Measurements from ENCODE around the gene STRN3. TPM values are rescaled to one million over a fixed set of nuclear protein-coding genes. Genes with fewer than 3 reads are reported as not detected.

The STRN3 gene
- 37.7 and 38.1 TPM in 2 replicates for total RNA-seq (2021; fragmentation: NEBNext Ultra II Directional; extraction: Animal tissue kit (Norgen Biotek cat#: 25700))
- polyA plus RNA-seq (2011; rRNA removed) = 4.8 and 8.7 TPM in 2 replicates
- polyA plus RNA-seq (2011; cell fraction: cytosol; rRNA removed) = 12.4 TPM
- polyA plus RNA-seq (2011; cell fraction: nucleus; rRNA removed) = 10.4 TPM
- 18.6 to 30.3 TPM (median 23.1 TPM) in 4 replicates for polyA plus RNA-seq (2012, experiment 1 of 2)
- 1.0 TPM for polyA plus RNA-seq (2012, experiment 2 of 2)
- polyA plus RNA-seq (2013, experiment 1 of 2) = 18.1 TPM
- 17.7 TPM for polyA plus RNA-seq (2013, experiment 2 of 2)
- 53.9 and 68.3 TPM in 2 replicates for polyA minus RNA-seq (2011; rRNA and poly(A)+ RNA removed)
- 40.5 TPM for polyA minus RNA-seq (2011; cell fraction: cytosol; rRNA and poly(A)+ RNA removed)
- 71.9 TPM for polyA minus RNA-seq (2011; cell fraction: nucleus; rRNA and poly(A)+ RNA removed)
- long read RNA-seq, experiment 1, partial matches to known transcripts = 0 of 6 reads
- long read RNA-seq, experiment 1, other reads (novel, unspliced or antisense) = 6 of 6 reads
- long read RNA-seq, experiment 2, partial matches to known transcripts = 1 of 1 reads
- long read RNA-seq, experiment 2, other reads (novel, unspliced or antisense) = 0 of 1 reads

- Histone ChIP-seq H3K79me1 (ENCODE audit: low read depth, low read length) (peaks cover 2% of the 10 kb centered on the region; the same call in 1 of the 2 replicates), H3K4me3 (ENCODE audit: extremely low read depth in 1 of 4, insufficient read depth in 2 of 4, low read depth in 3 of 4, low read length in 4 of 4) (peak within 1 kb of the TSS; percentile 81 to 100 (median 90)), H3K23ac (ENCODE audit: insufficient read length) (no peak within 1 kb of the TSS), H3K4me2 (ENCODE audit: insufficient read depth in 1 of 2, low read depth in 2 of 2, low read length in 2 of 2) (peak within 1 kb of the TSS; percentile 82 to 95), H4K20me1 (replicated peaks in 1 of 2; ENCODE audit: control insufficient read depth in 1 of 2, insufficient read depth in 2 of 2, low read length in 2 of 2) (peaks cover 4 to 5% of the 10 kb centered on the region in 2 experiments), H3K4ac (replicated peaks; ENCODE audit: insufficient read length, low read depth, low read length) (no peak within 1 kb of the TSS), H3K23me2 (ENCODE audit: low read depth, low read length) (peaks cover 8% of the 10 kb centered on the region), H4K5ac (ENCODE audit: insufficient read length, low read depth, low read length) (peak within 1 kb of the TSS; percentile 99), H3K9me3 (ENCODE audit: insufficient read depth in 2 of 2, low read depth in 1 of 2, low read length in 1 of 2) (no peaks in the 10 kb centered on the region), H3K4me1 (replicated peaks in 1 of 4; ENCODE audit: control insufficient read depth in 3 of 4, insufficient read depth in 4 of 4, low read length in 3 of 4) (peaks cover 0 to 2% (median 0%) of the 10 kb centered on the region in 4 experiments; a peak in 2 of 7 replicates), H3K56ac (replicated peaks; ENCODE audit: insufficient read length, low read depth, low read length) (peak within 1 kb of the TSS; percentile 92), H4K91ac (replicated peaks; ENCODE audit: insufficient read length, low read length) (peak within 1 kb of the TSS; percentile 98), H3K18ac (ENCODE audit: extremely low read depth, low read length) (peak within 1 kb of the TSS; percentile 96), H3K79me2 (ENCODE audit: control insufficient read depth in 1 of 2, insufficient read depth in 2 of 2, low read length in 2 of 2) (peaks cover 28 to 73% of the 10 kb centered on the region in 2 experiments), H4K8ac (ENCODE audit: extremely low read depth, insufficient read depth, low read length) (peak within 1 kb of the TSS; percentile 96), H3K14ac (ENCODE audit: insufficient read length) (peak within 1 kb of the TSS; percentile 66), H3K36me3 (ENCODE audit: control insufficient read depth in 2 of 4, insufficient read depth in 4 of 4, low read length in 3 of 4) (peaks cover 0 to 6% (median under 1%) of the 10 kb centered on the region in 4 experiments; a peak in 2 of 8 replicates), H2BK5ac (ENCODE audit: low read depth, low read length) (peak within 1 kb of the TSS; percentile 97), H2AK5ac (ENCODE audit: low read depth, low read length) (no peak within 1 kb of the TSS), H3K9ac (replicated peaks in 1 of 4; ENCODE audit: extremely low read depth in 1 of 4, low read depth in 3 of 4, low read length in 3 of 4) (peak within 1 kb of the TSS; percentile 92 to 97 (median 96)), H2BK20ac (ENCODE audit: low read length) (no peak within 1 kb of the TSS), H3K27ac (ENCODE audit: low read depth, low read length) (peak within 1 kb of the TSS; percentile 88), H2BK15ac (ENCODE audit: low read length) (peak within 1 kb of the TSS; percentile 95; the same call in 1 of the 2 replicates), H2AFZ (ENCODE audit: low read length) (no peak within 1 kb of the TSS; the same call in 1 of the 2 replicates), H2BK120ac (replicated peaks; ENCODE audit: low read depth, low read length) (no peak within 1 kb of the TSS), H3K27me3 (replicated peaks in 1 of 4; ENCODE audit: control insufficient read depth in 3 of 4, extremely low read depth in 1 of 4, insufficient read depth in 3 of 4, low read length in 3 of 4) (no peaks in the 10 kb centered on the region), H2BK12ac (ENCODE audit: low read depth, low read length) (peak within 1 kb of the TSS; percentile 92)
- WGBS, 2 experiments (ENCODE audit: extremely low coverage in 1 of 2, insufficient coverage in 1 of 2, insufficient read length in 1 of 2, insufficient replicate concordance in 2 of 2, low coverage in 1 of 2, low lambda C conversion rate in 2 of 2, missing lambda C conversion rate in 1 of 2) = 0% methylated on average over 4 of the region's 31 CpGs; no CpG with 5 or more reads in 1 of the 2 experiments
- no peak for FAIRE-seq
- ChIA-PET CTCF (ENCODE audit: partially characterized antibody) (interaction anchor here (0.6 to 1.6 kb wide), 5 partner anchors 24 to 263 kb away, joined by 3 to 8 read pairs (median 4); no protein-coding TSS in a partner anchor), POLR2A (ENCODE audit: partially characterized antibody) (interaction anchor here (0.7 to 4.7 kb wide), 30 partner anchors 9 to 431 kb away, joined by 3 to 38 read pairs (median 5); partner anchors contain the start of gene HECTD1)
- DNase-seq (ENCODE audit: low read depth in 1 of 2, low spot score in 2 of 2) = no peak
- no peak for TF ChIP-seq CHD2 (IDR thresholded peaks at IDR 0.05; ENCODE audit: low read length)
- TF ChIP-seq TAF7 (optimal IDR thresholded peaks at IDR 0.05; ENCODE audit: borderline replicate concordance, low read depth, low read length) = peak; percentile 55
- TF ChIP-seq CBX8 (IDR thresholded peaks at IDR 0.05; ENCODE audit: borderline replicate concordance, low read depth, low read length) = no peak
- TF ChIP-seq RXRA (IDR thresholded peaks at IDR 0.05; ENCODE audit: insufficient read depth, low read depth, low read length) = no peak
- no peak for TF ChIP-seq TCF12 (IDR thresholded peaks at IDR 0.05; ENCODE audit: low read depth, low read length)
- TF ChIP-seq TAF1 (IDR thresholded peaks at IDR 0.05; ENCODE audit: low read depth, low read length) = peak; percentile 80; the same call in 1 of the 2 replicates
- TF ChIP-seq BACH1 (IDR thresholded peaks at IDR 0.05; ENCODE audit: low read length) = no peak
- no peak for TF ChIP-seq GABPA (IDR thresholded peaks at IDR 0.05; ENCODE audit: borderline replicate concordance, insufficient read depth, low read length)
- TF ChIP-seq EGR1 (IDR thresholded peaks at IDR 0.05; ENCODE audit: borderline replicate concordance, low read depth, low read length) = no peak
- peak; percentile 82; the same call in 1 of the 2 replicates for TF ChIP-seq POLR2AphosphoS5 (IDR thresholded peaks at IDR 0.05; ENCODE audit: low read depth, low read length)
- TF ChIP-seq YY1 (IDR thresholded peaks at IDR 0.05; ENCODE audit: low read depth, low read length) = peak; percentile 89
Measured at GRCh38 chr14:31026077-31026449, at the start of gene STRN3. Gene STRN3, minus strand, starts transcription at chr14:31026379. Its CDS starts 194 bp downstream, at chr14:31026185.

All from H1 (cell line).